Skeletal muscle tissue (tissue), 4 donors: ENCODE data around the gene SLIT3. TPM values are rescaled to one million over a fixed set of nuclear protein-coding genes. Genes with fewer than 3 reads are reported as not detected.

ENCODE experiments used
- H3K27ac ChIP-seq: one replicate; pipeline ENCODE4 v1.7.0; 2013; ENCODE audit warnings: mild to moderate bottlenecking, low read depth, low read length, inconsistent platforms
- H3K27me3 ChIP-seq, 3 donors: one replicate each; pipeline ENCODE4 v1.7.0; 2013; ENCODE audit warnings: low read length in 3 of 3; ENCODE audit not compliant: control insufficient read depth in 3 of 3, insufficient read depth in 3 of 3
- H3K36me3 ChIP-seq, 3 donors: one replicate each; pipeline ENCODE4 v1.7.0; 2013; ENCODE audit warnings: low read length in 3 of 3; ENCODE audit not compliant: control insufficient read depth in 3 of 3, insufficient read depth in 3 of 3
- H3K4me1 ChIP-seq, 3 donors: one replicate each; pipeline ENCODE4 v1.7.0; 2013; ENCODE audit warnings: low read length in 3 of 3, mild to moderate bottlenecking in 3 of 3; ENCODE audit not compliant: control insufficient read depth in 3 of 3, insufficient read depth in 3 of 3
- H3K4me3 ChIP-seq, 3 donors: one replicate each; pipeline ENCODE4 v1.7.0; 2013; ENCODE audit warnings: low read length in 3 of 3
- H3K9ac ChIP-seq, 3 donors: one replicate each; pipeline ENCODE4 v1.7.0; 2013; ENCODE audit warnings: low read length in 3 of 3, mild to moderate bottlenecking in 3 of 3, moderate library complexity in 2 of 3, low read depth in 1 of 3
- H3K9me3 ChIP-seq, 3 donors: one replicate each; pipeline ENCODE4 v1.7.0; 2013; ENCODE audit warnings: low read length in 3 of 3; ENCODE audit not compliant: control insufficient read depth in 3 of 3
- total RNA-seq: library from RNA; depleted of rRNA; stranded (reverse); fragments of >200 nt; gene quantifications from one replicate; pipeline ENCODE4 v1.2.3, GENCODE V29; 2014
- donor health status: Osteomylitis.

The SLIT3 gene
- total RNA-seq, 1 donor from 2014 or later, result 7.8 TPM

DNA sequence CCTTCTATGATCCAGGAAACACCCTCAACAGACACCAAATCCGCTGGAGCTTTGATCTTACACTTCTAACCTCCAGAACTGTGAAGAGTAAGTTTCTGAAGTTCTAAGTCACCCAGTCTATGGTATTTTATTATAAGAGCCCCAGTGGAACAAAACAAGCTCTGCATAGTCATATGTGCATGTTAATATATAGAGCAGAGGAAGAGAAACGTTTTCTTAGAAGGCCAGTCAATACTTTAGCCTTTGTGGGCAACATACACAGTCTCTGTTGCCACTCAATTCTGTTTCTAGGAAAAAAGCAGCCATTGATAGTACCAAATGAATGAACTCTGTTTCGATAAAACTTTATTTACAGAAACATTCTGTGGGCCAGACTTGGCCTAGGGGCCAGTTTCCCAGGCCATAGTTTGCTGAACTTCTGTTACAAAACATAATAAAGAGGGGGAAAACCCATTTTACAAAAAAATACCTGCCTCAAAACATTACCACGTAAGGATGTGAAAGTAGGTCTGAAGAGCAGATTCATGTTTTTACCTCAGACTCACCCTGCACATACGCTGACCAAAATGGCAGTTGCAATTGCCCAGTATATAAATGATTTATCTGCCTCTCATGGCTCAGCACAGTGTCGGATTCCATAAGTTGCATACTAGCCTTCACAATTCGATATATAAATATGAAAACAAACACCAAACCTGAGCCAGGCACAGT lies 350.5 kb downstream of the SLIT3 start:
- Histone ChIP-seq H3K36me3 (no peaks in the 10 kb centered on the region), H3K9me3 (no peaks in the 10 kb centered on the region), H3K9ac (no peak overlapping the region), H3K27ac (no peak overlapping the region), H3K4me1 (no peaks in the 10 kb centered on the region), H3K4me3 (no peak overlapping the region), H3K27me3 (peaks cover 0 to 7% (median 0%) of the 10 kb centered on the region in 3 donors)

DNA sequence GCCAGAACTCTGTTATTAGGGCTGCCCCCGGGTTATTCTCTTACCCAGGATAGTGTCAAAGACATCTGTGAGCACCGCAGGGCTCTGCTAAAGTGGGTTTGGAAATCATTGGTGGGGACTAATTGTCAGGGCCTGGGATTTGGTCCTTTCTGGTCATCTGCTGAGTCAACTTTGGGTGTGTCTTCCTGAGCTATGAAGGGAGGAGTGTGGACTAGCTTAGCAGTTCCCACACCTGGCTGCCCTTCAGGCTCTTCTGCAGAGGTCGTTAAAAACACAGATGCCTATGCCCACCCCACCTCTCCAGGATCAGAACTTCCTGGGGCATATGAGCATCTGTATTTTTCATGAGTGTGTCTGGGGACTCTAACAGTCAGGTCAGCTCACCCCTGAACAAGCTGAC lies 352.2 kb downstream of the SLIT3 start:
- Histone ChIP-seq H3K27ac (no peak overlapping the region), H3K4me3 (no peak overlapping the region), H3K36me3 (no peaks in the 10 kb centered on the region), H3K9me3 (no peaks in the 10 kb centered on the region), H3K4me1 (no peaks in the 10 kb centered on the region), H3K9ac (no peak overlapping the region), H3K27me3 (peaks cover 0 to 7% (median 0%) of the 10 kb centered on the region in 3 donors)

DNA sequence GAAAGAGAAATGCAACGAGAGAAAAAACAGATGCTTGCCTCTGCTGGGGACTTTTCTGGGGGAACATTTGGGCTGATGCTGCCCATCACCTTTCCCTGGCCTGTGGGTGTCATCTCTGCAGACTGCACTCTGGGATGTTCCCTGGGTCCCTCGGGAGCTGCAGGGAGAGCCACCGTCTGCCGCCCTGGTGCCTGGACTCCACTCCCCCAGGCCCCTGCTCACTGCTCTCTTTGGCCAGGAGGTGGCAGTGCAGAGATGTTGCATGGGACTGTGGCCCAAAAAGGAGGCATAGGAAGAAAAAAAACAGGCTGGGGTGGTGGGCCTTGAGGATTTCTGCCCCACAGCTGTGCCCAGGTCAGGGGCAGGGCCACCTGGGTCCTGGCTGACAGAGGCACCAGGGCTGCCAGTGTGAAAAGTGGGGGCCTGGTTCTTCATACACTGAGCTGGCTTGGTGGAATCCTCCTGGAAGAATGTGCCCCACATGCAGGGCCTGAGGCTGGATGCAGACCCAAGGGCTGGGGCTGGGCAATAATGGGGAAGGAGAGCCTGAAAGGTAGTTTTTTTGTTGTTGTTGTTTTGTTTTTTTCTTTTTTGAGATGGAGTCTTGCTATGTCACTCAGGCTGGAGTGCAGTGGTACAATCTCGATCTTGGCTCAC lies 353.6 kb downstream of the SLIT3 start:
- no peak overlapping the region for H3K9ac ChIP-seq
- no peaks in the 10 kb centered on the region for H3K36me3 ChIP-seq
- no peak overlapping the region for H3K27ac ChIP-seq
- H3K4me3 ChIP-seq, result no peak overlapping the region
- H3K27me3 ChIP-seq, result peaks cover 0 to 7% (median 0%) of the 10 kb centered on the region in 3 donors
- no peaks in the 10 kb centered on the region for H3K4me1 ChIP-seq
- no peaks in the 10 kb centered on the region for H3K9me3 ChIP-seq

DNA sequence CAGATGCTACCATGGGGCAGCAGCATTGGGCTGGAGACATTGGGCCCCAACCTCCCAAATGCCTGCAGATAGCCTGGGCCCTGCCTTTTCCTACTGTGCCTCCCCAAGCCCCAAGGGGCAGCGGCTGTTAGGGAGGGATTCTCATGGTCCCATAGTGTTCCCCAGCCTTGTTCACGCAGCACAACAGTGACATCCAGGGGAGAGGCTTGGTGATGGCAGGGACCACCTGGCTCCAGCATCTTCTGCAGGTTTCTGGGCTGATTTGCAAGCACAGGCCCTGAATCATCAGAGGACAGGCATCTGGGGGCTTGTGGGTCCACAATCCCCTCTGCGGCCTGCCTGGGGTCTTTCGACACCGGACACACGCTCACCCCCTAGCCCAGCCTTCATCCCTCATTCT lies 354.6 kb downstream of the SLIT3 start:
- no peak overlapping the region for H3K27ac ChIP-seq
- peaks cover 0 to 7% (median 0%) of the 10 kb centered on the region in 3 donors for H3K27me3 ChIP-seq
- no peak overlapping the region for H3K4me3 ChIP-seq
- no peaks in the 10 kb centered on the region for H3K9me3 ChIP-seq
- H3K4me1 ChIP-seq, result no peaks in the 10 kb centered on the region
- no peaks in the 10 kb centered on the region for H3K36me3 ChIP-seq
- no peak overlapping the region for H3K9ac ChIP-seq

DNA sequence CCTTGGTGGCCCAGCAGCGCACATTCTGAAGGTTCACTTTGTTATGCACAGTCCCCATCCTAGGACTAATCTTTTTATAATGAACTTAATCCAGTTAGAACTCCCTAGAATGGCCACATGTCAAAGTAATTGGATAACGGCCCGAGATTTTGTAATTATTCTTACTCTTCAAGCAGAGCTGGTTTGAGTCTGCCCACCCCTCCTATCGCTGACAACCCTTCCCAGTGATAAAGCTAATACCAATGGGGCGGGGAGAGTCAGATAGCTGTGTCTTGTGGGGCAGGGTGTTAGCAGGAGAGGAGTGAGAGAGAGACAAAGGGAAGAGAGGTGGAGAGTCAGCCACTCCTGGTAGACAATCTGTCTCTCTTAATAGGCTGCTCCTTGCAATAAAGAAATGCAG lies 356.9 kb downstream of the SLIT3 start:
- Histone ChIP-seq H3K4me1 (no peaks in the 10 kb centered on the region), H3K27ac (no peak overlapping the region)

DNA sequence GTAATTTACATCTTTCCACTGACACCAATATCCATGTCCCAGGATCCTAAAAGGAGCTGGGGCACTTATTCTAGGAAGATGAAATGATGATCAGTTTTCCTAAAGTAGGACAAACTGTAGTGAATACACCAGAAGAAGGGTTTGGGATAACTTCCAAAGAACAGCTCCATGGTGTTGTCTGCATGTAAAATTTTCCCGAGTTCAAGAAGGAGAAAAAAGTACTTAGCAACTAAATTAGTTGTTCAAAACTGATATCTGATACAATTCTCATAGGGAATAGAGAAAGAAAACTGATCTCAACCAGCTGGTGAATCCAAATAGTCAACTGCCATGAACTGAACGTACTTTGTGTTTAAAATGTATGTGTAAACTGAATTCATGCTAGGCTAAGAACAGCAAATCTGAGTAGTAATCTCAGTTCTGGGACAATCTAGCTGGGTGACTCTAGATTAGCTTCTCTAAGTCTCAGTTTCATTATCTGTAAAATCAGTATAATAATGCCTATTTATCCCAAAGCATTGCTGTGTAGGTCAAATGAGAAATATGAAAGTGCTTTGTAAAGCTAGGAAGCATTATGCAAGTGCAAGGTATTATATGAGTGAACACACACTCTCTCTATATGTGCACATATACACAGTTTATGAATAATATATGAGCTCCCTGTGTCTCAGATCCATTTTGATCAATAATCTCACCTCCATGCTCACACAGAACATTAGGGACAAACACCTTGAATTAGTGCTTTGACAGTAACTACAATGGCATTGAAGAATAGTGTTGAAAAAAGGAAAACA lies 357.7 kb downstream of the SLIT3 start:
- Histone ChIP-seq H3K4me1 (no peaks in the 10 kb centered on the region), H3K4me3 (no peak overlapping the region), H3K27me3 (peaks cover 0 to 7% (median 0%) of the 10 kb centered on the region in 3 donors), H3K9me3 (no peaks in the 10 kb centered on the region), H3K27ac (no peak overlapping the region), H3K9ac (no peak overlapping the region), H3K36me3 (no peaks in the 10 kb centered on the region)

More for the DNA sequence above, 356.9 kb downstream of the SLIT3 start:
- H3K9ac ChIP-seq, result no peak overlapping the region
- peaks cover 0 to 7% (median 0%) of the 10 kb centered on the region in 3 donors for H3K27me3 ChIP-seq
- no peak overlapping the region for H3K4me3 ChIP-seq
- H3K36me3 ChIP-seq, result no peaks in the 10 kb centered on the region
- H3K9me3 ChIP-seq, result no peaks in the 10 kb centered on the region

DNA sequence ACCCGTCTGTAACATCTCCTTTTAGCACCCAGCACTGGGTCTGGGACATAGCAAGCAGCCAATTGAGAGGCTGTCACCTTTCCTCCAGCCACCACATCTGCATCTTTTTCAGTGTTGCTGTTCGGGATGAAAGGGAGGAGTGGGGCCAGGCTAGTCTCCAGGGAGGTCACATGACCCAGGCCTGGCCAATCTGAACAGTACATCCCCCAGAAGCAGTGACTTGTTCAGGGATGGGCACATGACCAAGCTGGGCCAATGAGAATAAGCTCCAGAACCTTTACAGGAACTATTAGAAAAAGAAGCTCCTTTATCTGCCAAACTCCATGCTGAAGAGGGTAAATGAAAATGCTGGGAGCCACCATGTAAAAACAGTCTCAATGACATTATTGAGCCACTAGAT lies 359.0 kb downstream of the SLIT3 start:
- no peak overlapping the region for H3K27ac ChIP-seq
- peaks cover 0 to 7% (median 0%) of the 10 kb centered on the region in 3 donors for H3K27me3 ChIP-seq
- no peaks in the 10 kb centered on the region for H3K36me3 ChIP-seq
- H3K4me1 ChIP-seq, result no peaks in the 10 kb centered on the region
- no peak overlapping the region for H3K4me3 ChIP-seq
- H3K9ac ChIP-seq, result no peak overlapping the region
- H3K9me3 ChIP-seq, result no peaks in the 10 kb centered on the region

DNA sequence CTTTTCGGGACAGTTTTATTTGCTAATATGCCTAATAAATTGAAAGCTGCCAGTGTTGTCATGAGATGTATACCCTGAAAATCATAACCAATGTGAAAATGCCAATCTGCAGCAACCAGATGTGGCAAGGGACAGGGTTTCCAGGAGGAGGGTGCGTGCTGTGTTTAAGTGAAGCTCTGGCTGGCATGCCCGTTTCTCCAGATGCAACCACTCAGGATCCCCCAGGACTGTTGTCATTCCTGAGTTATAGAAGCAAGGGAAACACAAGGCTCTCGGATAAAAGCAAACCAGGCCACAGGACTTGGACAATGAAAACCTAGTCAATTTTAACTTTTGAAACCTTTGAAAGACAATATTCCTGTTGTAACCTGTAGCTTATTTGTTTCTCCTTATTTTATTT lies 360.2 kb downstream of the SLIT3 start:
- H3K27ac ChIP-seq, result no peak overlapping the region
- no peak overlapping the region for H3K9ac ChIP-seq
- H3K4me1 ChIP-seq, result no peaks in the 10 kb centered on the region
- H3K4me3 ChIP-seq, result no peak overlapping the region
- H3K9me3 ChIP-seq, result no peaks in the 10 kb centered on the region
- H3K27me3 ChIP-seq, result no peaks in the 10 kb centered on the region
- H3K36me3 ChIP-seq, result no peaks in the 10 kb centered on the region

DNA sequence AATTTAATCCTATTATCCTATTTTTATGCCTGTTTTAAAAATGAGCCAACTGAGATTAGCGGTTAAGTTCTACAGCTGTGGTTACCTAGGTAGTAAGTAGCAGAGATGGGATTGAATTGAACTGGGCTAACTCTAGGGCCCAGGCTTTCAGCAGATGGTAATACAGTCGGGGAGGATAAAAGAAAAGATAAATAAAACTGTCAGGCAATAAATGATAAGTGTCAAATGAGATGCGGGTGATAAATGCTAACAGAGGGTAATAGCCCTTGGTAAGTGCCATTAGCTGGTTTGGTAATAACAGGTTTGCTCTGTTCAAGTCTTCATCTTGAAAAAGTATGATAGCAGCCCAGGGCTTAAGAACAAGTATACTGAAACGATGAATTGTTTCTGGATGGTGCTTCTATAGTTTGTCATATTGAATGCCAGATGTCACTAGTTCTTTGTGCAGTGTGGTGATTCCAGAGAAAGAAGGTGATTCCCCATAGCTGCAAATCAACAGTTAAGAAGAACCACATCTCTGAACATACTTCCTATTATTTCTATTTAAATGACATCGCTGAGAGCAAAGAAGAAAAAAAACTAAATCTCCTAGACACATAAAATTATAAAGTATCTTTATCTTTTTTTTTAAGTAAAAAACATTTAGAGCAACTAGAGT lies 360.9 kb downstream of the SLIT3 start:
- no peaks in the 10 kb centered on the region for H3K27me3 ChIP-seq
- H3K4me3 ChIP-seq, result no peak overlapping the region
- no peaks in the 10 kb centered on the region for H3K9me3 ChIP-seq
- no peak overlapping the region for H3K27ac ChIP-seq
- H3K36me3 ChIP-seq, result no peaks in the 10 kb centered on the region
- H3K9ac ChIP-seq, result no peak overlapping the region
- H3K4me1 ChIP-seq, result no peaks in the 10 kb centered on the region
